Duodenal mucosa (tissue), 2 donors: Measurements from ENCODE around the gene KRT76.

Experiments used
- H3K27ac ChIP-seq: one replicate; pipeline ENCODE4 v1.7.0; 2013; ENCODE audit warnings: low read depth, low read length
- H3K27me3 ChIP-seq, 2 donors: one replicate each; pipeline ENCODE4 v1.7.0; 2013; ENCODE audit warnings: low read length in 2 of 2, control low read depth in 1 of 2; ENCODE audit not compliant: insufficient read depth in 2 of 2, control insufficient read depth in 1 of 2
- H3K36me3 ChIP-seq, 2 donors: one replicate each; pipeline ENCODE4 v1.7.0; 2013; ENCODE audit warnings: low read length in 2 of 2, control low read depth in 1 of 2; ENCODE audit not compliant: insufficient read depth in 2 of 2, control insufficient read depth in 1 of 2
- H3K4me1 ChIP-seq, 2 donors: one replicate each; pipeline ENCODE4 v1.7.0; 2013; ENCODE audit warnings: low read length in 2 of 2, control low read depth in 1 of 2; ENCODE audit not compliant: insufficient read depth in 2 of 2, control insufficient read depth in 1 of 2
- H3K4me3 ChIP-seq, 2 donors: one replicate each; pipeline ENCODE4 v1.7.0; 2013; ENCODE audit warnings: low read length in 2 of 2, low read depth in 1 of 2
- H3K9ac ChIP-seq, 2 donors: one replicate each; pipeline ENCODE4 v1.7.0; 2013; ENCODE audit warnings: low read length in 2 of 2, low read depth in 1 of 2
- H3K9me3 ChIP-seq, 2 donors: one replicate each; pipeline ENCODE4 v1.7.0; 2013; ENCODE audit warnings: low read length in 2 of 2, control low read depth in 1 of 2; ENCODE audit not compliant: control insufficient read depth in 1 of 2

KRT76 gene

DNA sequence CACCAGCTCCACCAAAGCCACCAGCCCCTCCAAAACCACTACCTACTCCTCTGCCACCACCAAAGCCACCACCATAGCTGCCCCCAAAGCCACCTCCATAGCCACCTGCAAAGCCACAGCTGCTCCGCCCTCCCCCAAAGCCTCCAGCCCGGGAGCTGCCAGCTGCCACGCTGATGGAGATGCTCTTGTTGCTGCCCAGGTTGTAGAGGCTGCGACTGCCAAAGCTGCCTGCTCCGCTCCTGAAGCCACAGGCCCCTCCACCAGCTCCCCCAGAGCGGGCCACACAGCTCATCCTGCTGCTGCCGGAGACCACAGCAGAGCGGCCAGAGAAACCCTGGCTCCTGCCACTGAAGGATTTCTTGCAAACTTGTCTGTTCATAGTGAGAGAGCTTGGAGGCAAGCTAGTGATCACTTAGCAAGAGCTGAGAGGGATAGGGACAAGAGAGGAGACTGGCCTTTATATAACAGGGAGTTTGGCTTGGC is at the start of gene KRT76:
KRT76 (minus strand) TSS at position 433 of the 483 bp plus-strand sequence; CDS start at position 379, 54 bp downstream.
- no peak within 1 kb of the TSS for H3K9ac ChIP-seq
- H3K4me3 ChIP-seq = no peak within 1 kb of the TSS
- H3K27me3 ChIP-seq = peaks cover 0 to 7% of the 10 kb centered on the region in 2 donors
- H3K36me3 ChIP-seq = no peaks in the 10 kb centered on the region
- no peaks in the 10 kb centered on the region for H3K4me1 ChIP-seq
- no peaks in the 10 kb centered on the region for H3K9me3 ChIP-seq
- no peak within 1 kb of the TSS for H3K27ac ChIP-seq

DNA sequence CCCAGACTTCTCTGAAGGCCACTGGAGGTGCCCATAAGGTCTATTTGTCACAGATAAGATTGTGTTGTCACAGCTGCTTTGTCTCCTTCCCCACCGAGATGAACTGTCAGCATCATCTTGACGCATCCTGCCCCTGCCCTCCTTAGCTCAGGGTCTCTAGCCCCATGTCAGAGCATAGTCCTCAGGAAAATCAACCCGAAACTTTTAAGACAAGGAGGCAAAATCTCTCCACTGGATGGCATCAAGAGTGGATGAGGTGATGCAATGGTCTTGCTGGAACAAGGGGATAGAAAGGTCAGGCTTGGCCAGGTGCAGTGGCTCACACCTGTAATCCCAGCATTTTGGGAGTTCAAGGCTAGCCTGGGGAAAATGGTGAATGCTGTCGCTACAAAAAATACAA is 48.8 kb upstream of the KRT76 start:
- no peak overlapping the region for H3K27ac ChIP-seq
- H3K27me3 ChIP-seq = no peaks in the 10 kb centered on the region
- H3K9ac ChIP-seq = no peak overlapping the region
- no peak overlapping the region for H3K4me3 ChIP-seq
- no peaks in the 10 kb centered on the region for H3K36me3 ChIP-seq
- H3K4me1 ChIP-seq = peaks cover 7 to 14% of the 10 kb centered on the region in 2 donors
- H3K9me3 ChIP-seq = no peaks in the 10 kb centered on the region

DNA sequence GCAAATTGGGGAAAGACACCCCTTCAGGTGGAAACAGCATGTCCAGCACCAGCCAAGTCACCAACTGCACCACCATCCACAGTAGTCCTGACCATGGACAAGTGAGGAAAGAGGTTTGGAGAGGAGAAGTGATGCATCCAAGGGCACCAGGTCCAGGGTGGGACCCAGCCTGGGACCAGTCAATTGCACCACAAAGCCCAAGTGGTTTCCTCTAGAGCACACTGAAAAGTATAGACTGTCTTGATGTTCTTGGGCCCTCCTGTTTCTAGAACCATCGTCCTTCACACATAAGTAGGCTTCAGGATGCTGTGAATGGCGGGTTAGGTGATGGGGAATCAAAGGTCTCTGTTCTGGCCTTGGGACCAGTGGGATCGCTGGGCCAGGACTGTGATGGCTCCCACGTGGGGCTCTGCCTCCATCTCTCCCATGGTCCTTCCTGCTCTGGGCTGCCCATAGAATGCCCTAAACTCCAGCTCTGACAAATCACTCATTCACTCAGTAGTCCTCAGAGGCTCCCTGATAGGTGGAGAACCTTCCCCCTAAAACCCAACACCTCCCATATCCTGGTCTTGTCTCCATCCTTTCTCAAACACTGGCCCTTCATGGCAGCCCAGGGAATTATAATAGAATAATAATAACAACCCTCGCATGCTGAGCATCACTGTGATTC is 47.7 kb upstream of the KRT76 start:
- H3K27ac ChIP-seq = no peak overlapping the region
- H3K4me1 ChIP-seq = peaks cover 7 to 14% of the 10 kb centered on the region in 2 donors
- no peaks in the 10 kb centered on the region for H3K36me3 ChIP-seq
- H3K27me3 ChIP-seq = no peaks in the 10 kb centered on the region
- H3K4me3 ChIP-seq = no peak overlapping the region
- no peak overlapping the region for H3K9ac ChIP-seq
- H3K9me3 ChIP-seq = no peaks in the 10 kb centered on the region

- Histone ChIP-seq H3K9me3 (no peaks in the 10 kb centered on the region), H3K4me1 (peaks cover 7 to 14% of the 10 kb centered on the region in 2 donors), H3K27me3 (no peaks in the 10 kb centered on the region), H3K4me3 (no peak overlapping the region), H3K27ac (no peak overlapping the region), H3K36me3 (no peaks in the 10 kb centered on the region), H3K9ac (no peak overlapping the region)
Observed at GRCh38 chr12:52823761-52824450, 46.8 kb upstream of the KRT76 start.

GRCh38 chr12:52822771-52823510 is 45.8 kb upstream of the KRT76 start:
- Histone ChIP-seq H3K27me3 (no peaks in the 10 kb centered on the region), H3K4me1 (peaks cover 7 to 14% of the 10 kb centered on the region in 2 donors), H3K9me3 (no peaks in the 10 kb centered on the region), H3K9ac (no peak overlapping the region), H3K4me3 (no peak overlapping the region), H3K36me3 (no peaks in the 10 kb centered on the region), H3K27ac (no peak overlapping the region)

DNA sequence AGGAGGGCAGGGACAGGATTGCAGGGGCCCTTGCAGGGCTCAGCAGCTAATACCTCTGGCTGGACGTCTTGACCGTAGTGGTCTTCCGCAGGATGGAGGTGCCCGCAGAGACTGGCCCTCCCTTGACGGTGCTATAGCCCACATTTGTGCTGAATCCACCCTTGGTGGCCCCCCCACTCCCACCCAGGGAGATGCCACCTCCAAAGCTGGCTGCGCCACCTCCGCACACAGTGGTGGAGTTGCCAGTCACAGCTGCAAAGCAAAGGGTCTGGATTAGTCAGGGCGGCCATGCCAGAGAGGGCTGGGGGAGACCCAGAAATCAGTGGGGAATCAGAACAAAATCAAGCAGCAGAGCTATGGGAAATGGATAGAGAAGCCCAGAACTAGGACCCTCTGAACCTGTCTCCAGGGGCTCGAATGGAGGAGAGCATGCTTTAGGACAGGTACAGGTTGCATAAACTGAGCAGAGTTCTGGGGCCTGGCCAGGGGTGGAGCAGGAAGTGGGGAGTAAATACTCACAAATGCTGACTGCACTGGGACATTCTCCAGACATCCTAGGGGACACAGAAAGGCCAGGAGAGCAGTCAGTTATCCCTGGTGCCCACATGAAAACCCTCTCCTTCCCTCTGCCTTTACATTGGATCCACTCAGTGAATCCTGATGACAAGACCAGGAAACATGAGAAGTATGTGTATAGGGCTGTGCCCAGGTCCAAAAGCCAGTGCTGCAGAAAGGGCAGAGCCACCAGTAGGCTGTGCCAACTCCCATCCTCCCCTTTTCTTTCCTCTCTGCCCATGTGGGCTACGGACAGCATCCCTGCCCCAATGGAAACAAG is 44.9 kb upstream of the KRT76 start:
- no peaks in the 10 kb centered on the region for H3K36me3 ChIP-seq
- H3K4me3 ChIP-seq = peak overlapping the region in 1 of 2 donors; percentile 16
- H3K27ac ChIP-seq = no peak overlapping the region
- H3K9ac ChIP-seq = no peak overlapping the region
- peaks cover 7 to 14% of the 10 kb centered on the region in 2 donors for H3K4me1 ChIP-seq
- no peaks in the 10 kb centered on the region for H3K27me3 ChIP-seq
- H3K9me3 ChIP-seq = no peaks in the 10 kb centered on the region

- Histone ChIP-seq H3K9ac (no peak overlapping the region), H3K36me3 (no peaks in the 10 kb centered on the region), H3K27me3 (no peaks in the 10 kb centered on the region), H3K27ac (no peak overlapping the region), H3K9me3 (no peaks in the 10 kb centered on the region), H3K4me3 (no peak overlapping the region), H3K4me1 (peaks cover 7 to 14% of the 10 kb centered on the region in 2 donors)
Observed at GRCh38 chr12:52821071-52821730, 44.1 kb upstream of the KRT76 start.

DNA sequence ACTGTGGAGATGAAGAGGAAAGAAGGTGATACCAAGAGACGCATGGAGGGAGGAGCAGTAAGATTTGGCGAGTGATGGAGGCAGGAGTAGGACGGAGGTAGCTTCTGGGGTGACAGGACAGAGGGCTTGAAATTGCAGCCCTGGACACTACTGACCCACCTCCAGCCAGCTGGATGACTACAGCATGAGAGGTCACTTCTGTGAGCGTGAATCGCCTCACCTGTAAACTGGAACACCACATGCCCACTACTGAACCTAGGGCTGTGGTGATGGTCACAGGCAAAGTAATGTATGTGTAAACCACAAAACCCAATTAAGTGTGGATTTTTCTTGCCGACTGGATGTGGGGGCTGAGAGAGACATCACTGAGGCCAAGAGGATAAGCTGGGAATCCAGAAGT is 43.4 kb upstream of the KRT76 start:
- Histone ChIP-seq H3K27ac (no peak overlapping the region), H3K27me3 (no peaks in the 10 kb centered on the region)

DNA sequence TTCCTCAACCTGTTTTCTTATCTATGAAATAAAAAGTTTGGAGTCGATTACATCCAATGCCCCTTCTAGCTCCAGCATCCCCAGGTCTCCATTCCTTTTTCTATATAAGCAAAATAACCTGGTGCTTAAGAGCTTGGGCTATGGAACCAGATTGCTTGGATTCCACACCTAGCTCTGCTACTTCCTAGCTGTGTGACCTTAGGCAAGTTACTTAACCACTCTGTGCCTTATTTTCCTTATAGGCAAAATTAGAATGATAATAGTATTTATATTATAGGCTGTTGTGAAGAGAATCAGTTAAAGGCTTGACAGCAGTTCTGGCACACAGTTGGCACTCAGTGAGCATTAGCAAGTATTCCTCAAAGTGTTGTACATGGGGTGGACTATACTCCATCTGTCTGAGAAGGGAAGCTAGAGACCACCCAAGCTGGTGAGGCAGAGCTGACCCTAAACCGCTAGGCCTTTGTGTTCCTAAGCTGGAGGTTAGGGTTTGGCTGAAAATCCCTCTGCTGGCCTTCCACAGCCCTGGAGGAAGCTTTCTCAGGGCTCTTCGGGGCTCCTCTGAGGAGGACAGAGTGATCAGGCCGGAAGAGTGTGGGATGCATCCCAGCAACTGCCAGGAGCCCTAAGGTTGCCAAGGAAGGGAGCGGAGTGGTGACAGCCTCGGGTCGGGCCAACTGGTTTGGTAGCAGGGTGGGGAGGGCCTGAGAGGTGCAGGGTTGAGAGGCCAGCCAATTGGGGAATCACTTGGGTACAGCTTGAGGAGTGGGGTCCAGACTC is 42.8 kb upstream of the KRT76 start:
- Histone ChIP-seq H3K27me3 (no peaks in the 10 kb centered on the region), H3K9me3 (no peaks in the 10 kb centered on the region), H3K36me3 (no peaks in the 10 kb centered on the region), H3K27ac (no peak overlapping the region), H3K9ac (no peak overlapping the region), H3K4me1 (peaks cover 7 to 14% of the 10 kb centered on the region in 2 donors), H3K4me3 (no peak overlapping the region)

More for the DNA sequence above, 43.4 kb upstream of the KRT76 start:
- Histone ChIP-seq H3K9me3 (no peaks in the 10 kb centered on the region), H3K36me3 (no peaks in the 10 kb centered on the region), H3K4me1 (peaks cover 7 to 14% of the 10 kb centered on the region in 2 donors), H3K4me3 (no peak overlapping the region), H3K9ac (no peak overlapping the region)
